Loucy (cell line): Measurements from ENCODE around the gene KRTAP4-12.

Experiments used
- EZH2phosphoT487 ChIP-seq: fragments of 200-600 bp; IDR thresholded peaks from 2 replicates; pipeline ENCODE4 v1.6.1; 2018; ENCODE audit warnings: antibody characterized with exemption, mild to moderate bottlenecking, moderate library complexity, borderline replicate concordance
- TF ChIP-seq, protein P1 (sequence below): fragments of 200-600 bp; sonication (generic); conservative IDR thresholded peaks from 2 replicates; pipeline ENCODE4 v1.5.1; 2014; ENCODE audit warnings: mild to moderate bottlenecking, antibody characterized with exemption, low read length

DNA sequence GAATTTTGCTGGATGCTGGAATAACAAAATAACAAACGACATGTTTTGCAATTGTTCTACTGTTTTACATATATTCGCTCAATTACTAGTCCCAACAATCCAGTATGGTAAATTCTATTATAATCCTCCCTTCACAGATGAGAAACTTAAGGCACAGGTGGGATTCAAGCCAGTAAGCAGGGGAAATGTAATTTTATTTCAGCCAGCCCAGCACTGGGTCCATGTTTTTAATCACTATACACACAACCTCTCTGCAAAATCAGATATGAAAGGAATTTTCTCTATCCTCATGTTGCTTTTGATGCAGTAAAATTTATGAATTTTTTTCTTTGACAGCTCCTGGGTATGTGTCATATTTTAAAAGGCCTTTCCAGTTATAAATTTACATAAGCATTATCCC lies 21.3 kb upstream of the KRTAP4-12 start:
- TF ChIP-seq, protein P1, sequence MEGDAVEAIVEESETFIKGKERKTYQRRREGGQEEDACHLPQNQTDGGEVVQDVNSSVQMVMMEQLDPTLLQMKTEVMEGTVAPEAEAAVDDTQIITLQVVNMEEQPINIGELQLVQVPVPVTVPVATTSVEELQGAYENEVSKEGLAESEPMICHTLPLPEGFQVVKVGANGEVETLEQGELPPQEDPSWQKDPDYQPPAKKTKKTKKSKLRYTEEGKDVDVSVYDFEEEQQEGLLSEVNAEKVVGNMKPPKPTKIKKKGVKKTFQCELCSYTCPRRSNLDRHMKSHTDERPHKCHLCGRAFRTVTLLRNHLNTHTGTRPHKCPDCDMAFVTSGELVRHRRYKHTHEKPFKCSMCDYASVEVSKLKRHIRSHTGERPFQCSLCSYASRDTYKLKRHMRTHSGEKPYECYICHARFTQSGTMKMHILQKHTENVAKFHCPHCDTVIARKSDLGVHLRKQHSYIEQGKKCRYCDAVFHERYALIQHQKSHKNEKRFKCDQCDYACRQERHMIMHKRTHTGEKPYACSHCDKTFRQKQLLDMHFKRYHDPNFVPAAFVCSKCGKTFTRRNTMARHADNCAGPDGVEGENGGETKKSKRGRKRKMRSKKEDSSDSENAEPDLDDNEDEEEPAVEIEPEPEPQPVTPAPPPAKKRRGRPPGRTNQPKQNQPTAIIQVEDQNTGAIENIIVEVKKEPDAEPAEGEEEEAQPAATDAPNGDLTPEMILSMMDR, result no peak
- TF ChIP-seq EZH2phosphoT487, result no peak
